ENCODE measurements around the gene ALK.

GRCh38 chr2:29871541-29871940 is 49.8 kb downstream of the ALK start:
- TF ChIP-seq CTCF (IDR thresholded peaks at IDR 0.05) (no peak), POLR2A (IDR thresholded peaks at IDR 0.05) (no peak)

Data from Peyer's patch (tissue), 4 donors.